IMR-90 (cell line): Measurements from ENCODE around the gene ST8SIA4.

Experiments used
- MAFK ChIP-seq: IDR thresholded peaks from 2 replicates; pipeline ENCODE4 v1.6.1; 2012; ENCODE audit warnings: low read depth, low read length, improper control_type of control experiment
- TF ChIP-seq, protein P1 (sequence below): fragments of 150-350 bp; IDR thresholded peaks from 2 replicates; pipeline ENCODE4 v1.6.1; 2017; ENCODE audit warnings: mild to moderate bottlenecking, antibody characterized with exemption, low read length, low read depth
- TF ChIP-seq, protein P2 (sequence below): conservative IDR thresholded peaks from 2 replicates; pipeline ENCODE4 v1.5.1; 2012; ENCODE audit warnings: mild to moderate bottlenecking, low read depth, low read length, improper control_type of control experiment

DNA sequence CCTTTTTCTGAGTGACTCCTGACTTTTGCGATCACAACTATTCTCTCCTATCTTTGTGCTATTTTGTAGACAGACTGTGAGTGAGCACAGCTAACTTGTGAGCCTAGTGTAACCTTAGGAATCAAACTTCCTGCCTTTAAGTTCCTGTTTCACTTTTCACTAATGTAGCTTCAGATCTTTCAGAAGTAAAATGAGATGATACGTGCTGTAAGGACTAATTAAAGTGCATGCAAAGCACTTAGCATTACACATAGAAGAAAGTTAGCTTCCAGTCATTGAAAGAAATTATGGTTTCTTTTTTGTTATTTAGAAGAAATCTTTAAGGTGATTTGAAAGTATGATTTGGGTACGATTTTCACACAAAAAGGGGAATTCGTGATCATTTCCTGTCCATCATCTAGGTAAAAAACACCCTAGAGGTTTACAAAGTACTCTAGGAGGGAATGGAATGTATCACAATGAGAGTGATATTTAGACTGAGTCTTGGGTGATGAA, 122.7 kb downstream of the ST8SIA4 start:
- TF ChIP-seq, protein P1, sequence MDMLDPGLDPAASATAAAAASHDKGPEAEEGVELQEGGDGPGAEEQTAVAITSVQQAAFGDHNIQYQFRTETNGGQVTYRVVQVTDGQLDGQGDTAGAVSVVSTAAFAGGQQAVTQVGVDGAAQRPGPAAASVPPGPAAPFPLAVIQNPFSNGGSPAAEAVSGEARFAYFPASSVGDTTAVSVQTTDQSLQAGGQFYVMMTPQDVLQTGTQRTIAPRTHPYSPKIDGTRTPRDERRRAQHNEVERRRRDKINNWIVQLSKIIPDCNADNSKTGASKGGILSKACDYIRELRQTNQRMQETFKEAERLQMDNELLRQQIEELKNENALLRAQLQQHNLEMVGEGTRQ = no peak
- TF ChIP-seq, protein P2, sequence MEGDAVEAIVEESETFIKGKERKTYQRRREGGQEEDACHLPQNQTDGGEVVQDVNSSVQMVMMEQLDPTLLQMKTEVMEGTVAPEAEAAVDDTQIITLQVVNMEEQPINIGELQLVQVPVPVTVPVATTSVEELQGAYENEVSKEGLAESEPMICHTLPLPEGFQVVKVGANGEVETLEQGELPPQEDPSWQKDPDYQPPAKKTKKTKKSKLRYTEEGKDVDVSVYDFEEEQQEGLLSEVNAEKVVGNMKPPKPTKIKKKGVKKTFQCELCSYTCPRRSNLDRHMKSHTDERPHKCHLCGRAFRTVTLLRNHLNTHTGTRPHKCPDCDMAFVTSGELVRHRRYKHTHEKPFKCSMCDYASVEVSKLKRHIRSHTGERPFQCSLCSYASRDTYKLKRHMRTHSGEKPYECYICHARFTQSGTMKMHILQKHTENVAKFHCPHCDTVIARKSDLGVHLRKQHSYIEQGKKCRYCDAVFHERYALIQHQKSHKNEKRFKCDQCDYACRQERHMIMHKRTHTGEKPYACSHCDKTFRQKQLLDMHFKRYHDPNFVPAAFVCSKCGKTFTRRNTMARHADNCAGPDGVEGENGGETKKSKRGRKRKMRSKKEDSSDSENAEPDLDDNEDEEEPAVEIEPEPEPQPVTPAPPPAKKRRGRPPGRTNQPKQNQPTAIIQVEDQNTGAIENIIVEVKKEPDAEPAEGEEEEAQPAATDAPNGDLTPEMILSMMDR = no peak
- no peak for TF ChIP-seq MAFK
